Right atrium auricular region (tissue), 2 donors: ENCODE data around the gene NXPH3. TPM values are rescaled to one million over a fixed set of nuclear protein-coding genes. Genes with fewer than 3 reads are reported as not detected.

Experiments used
- DNase-seq: peaks from one replicate; pipeline ENCODE4 v3.0.0-alpha.2; 2019; ENCODE audit warnings: low spot score
- H3K27ac ChIP-seq, 2 donors: fragments of 200-600 bp; sonication (generic); 1 replicate in 1 of 2; 2 replicates in 1 of 2; pipeline ENCODE4 v1.5.1; 2016 to 2019
- H3K27me3 ChIP-seq, 2 donors: fragments of 200-600 bp; sonication (generic); one replicate each; pipeline versions ENCODE4 v1.5.1 to v1.6.0; 2017 to 2019
- H3K36me3 ChIP-seq: fragments of 200-600 bp; sonication (generic); one replicate; pipeline ENCODE4 v1.5.1; 2016
- H3K4me1 ChIP-seq, 2 donors: fragments of 200-600 bp; sonication (generic); one replicate each; pipeline versions ENCODE4 v1.5.1 to v1.6.0; 2017 to 2019
- H3K4me3 ChIP-seq, 2 donors: fragments of 200-600 bp; sonication (generic); 1 replicate in 1 of 2; 2 replicates in 1 of 2; pipeline ENCODE4 v1.5.1; 2017 to 2019; ENCODE audit warnings: mild to moderate bottlenecking in 1 of 2, moderate library complexity in 1 of 2
- H3K9me3 ChIP-seq, 2 donors: fragments of 200-600 bp; sonication (generic); one replicate each; pipeline ENCODE4 v1.5.1; 2019
- total RNA-seq, 2 donors: library from RNA; depleted of rRNA; stranded (reverse); fragments of >200 nt; gene quantifications; one replicate each; pipeline ENCODE4 v1.1.0, GENCODE V29; 2016
- TF ChIP-seq, protein P1 (sequence below), 2 donors: fragments of 200-600 bp; sonication (generic); IDR thresholded peaks; one replicate each; pipeline ENCODE4 v1.5.1; 2019; ENCODE audit warnings: antibody characterized with exemption in 2 of 2

NXPH3 gene
- total RNA-seq, 2 donors from 2014 or later: 3.4 to 8.8 TPM

DNA sequence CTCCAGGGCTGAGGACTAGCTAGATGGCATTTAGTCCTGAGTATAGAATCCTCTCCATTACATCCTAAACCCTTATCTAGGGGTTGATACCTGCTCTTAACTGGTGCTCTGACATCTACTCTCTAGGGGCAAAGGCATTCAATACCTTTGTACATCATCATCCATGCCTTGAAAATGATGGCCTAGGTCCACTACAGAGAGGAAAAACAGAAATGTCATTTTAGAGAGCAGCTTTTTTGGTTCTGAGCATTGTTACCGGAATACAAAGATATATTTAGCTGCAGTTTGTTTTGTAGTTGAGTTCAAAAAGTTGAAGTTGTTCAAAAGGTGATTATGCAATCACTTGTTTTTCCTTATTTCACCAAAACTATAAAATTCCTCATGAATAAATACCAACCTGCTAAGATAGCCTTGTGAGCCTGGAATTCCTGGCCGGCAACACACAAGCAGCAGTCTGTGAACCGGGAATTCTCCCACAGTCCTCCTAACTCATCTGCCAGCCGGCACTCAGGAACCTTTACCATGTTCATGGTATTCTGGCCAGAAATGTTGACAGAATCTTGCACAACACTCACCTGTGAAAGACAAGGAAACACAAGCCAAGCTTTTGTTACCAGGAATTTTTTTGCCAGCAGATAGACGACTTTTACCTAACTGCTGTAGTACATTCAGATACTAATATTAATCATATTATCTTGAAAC lies 35.4 kb downstream of the NXPH3 start:
- no peaks in the 10 kb centered on the region for H3K9me3 ChIP-seq
- H3K36me3 ChIP-seq: peaks cover 74% of the 10 kb centered on the region
- H3K27me3 ChIP-seq: no peaks in the 10 kb centered on the region
- H3K4me1 ChIP-seq: peaks cover 0 to 22% of the 10 kb centered on the region in 2 donors
- H3K4me3 ChIP-seq: no peak overlapping the region
- DNase-seq: no peak
- H3K27ac ChIP-seq: no peak overlapping the region
- TF ChIP-seq, protein P1, sequence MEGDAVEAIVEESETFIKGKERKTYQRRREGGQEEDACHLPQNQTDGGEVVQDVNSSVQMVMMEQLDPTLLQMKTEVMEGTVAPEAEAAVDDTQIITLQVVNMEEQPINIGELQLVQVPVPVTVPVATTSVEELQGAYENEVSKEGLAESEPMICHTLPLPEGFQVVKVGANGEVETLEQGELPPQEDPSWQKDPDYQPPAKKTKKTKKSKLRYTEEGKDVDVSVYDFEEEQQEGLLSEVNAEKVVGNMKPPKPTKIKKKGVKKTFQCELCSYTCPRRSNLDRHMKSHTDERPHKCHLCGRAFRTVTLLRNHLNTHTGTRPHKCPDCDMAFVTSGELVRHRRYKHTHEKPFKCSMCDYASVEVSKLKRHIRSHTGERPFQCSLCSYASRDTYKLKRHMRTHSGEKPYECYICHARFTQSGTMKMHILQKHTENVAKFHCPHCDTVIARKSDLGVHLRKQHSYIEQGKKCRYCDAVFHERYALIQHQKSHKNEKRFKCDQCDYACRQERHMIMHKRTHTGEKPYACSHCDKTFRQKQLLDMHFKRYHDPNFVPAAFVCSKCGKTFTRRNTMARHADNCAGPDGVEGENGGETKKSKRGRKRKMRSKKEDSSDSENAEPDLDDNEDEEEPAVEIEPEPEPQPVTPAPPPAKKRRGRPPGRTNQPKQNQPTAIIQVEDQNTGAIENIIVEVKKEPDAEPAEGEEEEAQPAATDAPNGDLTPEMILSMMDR (IDR thresholded peaks at IDR 0.05): no peak

GRCh38 chr17:49612726-49613125 lies 37.1 kb downstream of the NXPH3 start:
- TF ChIP-seq, protein P1 (IDR thresholded peaks at IDR 0.05): no peak
- no peak overlapping the region for H3K4me3 ChIP-seq
- peaks cover 60% of the 10 kb centered on the region for H3K36me3 ChIP-seq
- no peaks in the 10 kb centered on the region for H3K9me3 ChIP-seq
- DNase-seq: no peak
- peaks cover 0 to 39% of the 10 kb centered on the region in 2 donors for H3K4me1 ChIP-seq
- peak overlapping the region in 1 of 2 donors; percentile 19 for H3K27ac ChIP-seq
- H3K27me3 ChIP-seq: no peaks in the 10 kb centered on the region

- TF ChIP-seq, protein P1 (IDR thresholded peaks at IDR 0.05): no peak
- H3K4me3 ChIP-seq: no peak overlapping the region
- peaks cover 0 to 45% of the 10 kb centered on the region in 2 donors for H3K4me1 ChIP-seq
- no peaks in the 10 kb centered on the region for H3K9me3 ChIP-seq
- peaks cover 60% of the 10 kb centered on the region for H3K36me3 ChIP-seq
- no peaks in the 10 kb centered on the region for H3K27me3 ChIP-seq
- no peak for DNase-seq
- H3K27ac ChIP-seq: peak overlapping the region in 1 of 2 donors; percentile 19
Measured at GRCh38 chr17:49613182-49613800, 37.6 kb downstream of the NXPH3 start.

DNA sequence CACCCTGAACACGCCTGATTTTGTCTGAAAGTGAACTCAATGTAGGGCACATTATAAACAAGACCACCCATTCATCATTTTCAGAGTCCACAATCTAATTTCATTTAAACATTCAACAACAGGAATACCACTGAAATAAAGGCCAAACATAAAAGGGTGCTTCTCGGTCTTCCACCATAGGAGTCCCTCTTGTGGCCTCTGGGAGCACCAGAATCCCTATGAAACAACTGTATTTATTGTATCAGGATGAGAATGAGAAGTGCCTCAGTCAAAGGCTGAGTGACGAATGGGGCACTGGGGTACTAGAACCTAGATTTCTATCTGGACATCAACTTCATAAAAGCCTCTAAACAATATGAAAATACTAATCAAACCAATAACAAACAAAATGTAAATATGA lies 40.4 kb downstream of the NXPH3 start:
- H3K4me3 ChIP-seq: no peak overlapping the region
- peak overlapping the region; percentile 47 to 60 for H3K27ac ChIP-seq
- TF ChIP-seq, protein P1 (IDR thresholded peaks at IDR 0.05): peak; percentile 21 to 44
- H3K9me3 ChIP-seq: no peaks in the 10 kb centered on the region
- peaks cover 0 to 49% of the 10 kb centered on the region in 2 donors for H3K4me1 ChIP-seq
- DNase-seq: no peak
- H3K36me3 ChIP-seq: peaks cover 60% of the 10 kb centered on the region
- no peaks in the 10 kb centered on the region for H3K27me3 ChIP-seq

DNA sequence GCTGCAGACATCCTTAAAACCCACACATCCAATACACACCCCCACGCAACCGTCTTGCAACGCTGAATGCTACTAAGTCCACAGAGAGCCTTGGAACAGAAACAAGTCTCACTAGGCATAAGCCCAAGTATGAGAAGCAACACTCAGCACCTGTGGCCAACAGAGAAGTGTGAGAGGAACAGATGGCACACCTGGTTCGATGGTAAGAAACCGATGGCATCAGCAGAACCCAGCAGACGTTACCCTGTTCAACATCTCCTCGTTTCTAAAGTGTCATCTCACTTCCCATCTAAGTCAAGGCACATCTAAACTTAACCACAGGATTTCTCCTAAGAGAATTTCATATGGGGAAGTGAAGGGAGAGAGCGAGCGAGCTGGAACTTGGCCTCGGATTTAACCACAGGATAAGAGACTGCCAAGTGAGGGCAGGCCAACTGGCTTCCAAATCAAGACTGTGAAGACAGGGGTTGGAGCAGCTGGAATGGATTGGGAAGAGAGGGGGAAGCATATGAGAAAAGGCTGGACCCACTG lies 41.0 kb downstream of the NXPH3 start:
- DNase-seq: peak; percentile 82
- Histone ChIP-seq H3K9me3 (no peaks in the 10 kb centered on the region), H3K4me3 (no peak overlapping the region), H3K27ac (peak overlapping the region; percentile 47 to 60), H3K27me3 (no peaks in the 10 kb centered on the region), H3K36me3 (peaks cover 64% of the 10 kb centered on the region), H3K4me1 (peaks cover 0 to 51% of the 10 kb centered on the region in 2 donors)
- TF ChIP-seq, protein P1 (IDR thresholded peaks at IDR 0.05): no peak
